ENCODE results near the gene GLG1.
"Not testable (repeated sequence)": the region's sequence is repeated elsewhere in the genome, so short reads cannot be mapped to it uniquely, and the experiment has no call there.

GLG1 gene

GRCh38 chr16:74431516-74431915 lies 175.4 kb downstream of the GLG1 start:
- no peak for DNase-seq

DNA sequence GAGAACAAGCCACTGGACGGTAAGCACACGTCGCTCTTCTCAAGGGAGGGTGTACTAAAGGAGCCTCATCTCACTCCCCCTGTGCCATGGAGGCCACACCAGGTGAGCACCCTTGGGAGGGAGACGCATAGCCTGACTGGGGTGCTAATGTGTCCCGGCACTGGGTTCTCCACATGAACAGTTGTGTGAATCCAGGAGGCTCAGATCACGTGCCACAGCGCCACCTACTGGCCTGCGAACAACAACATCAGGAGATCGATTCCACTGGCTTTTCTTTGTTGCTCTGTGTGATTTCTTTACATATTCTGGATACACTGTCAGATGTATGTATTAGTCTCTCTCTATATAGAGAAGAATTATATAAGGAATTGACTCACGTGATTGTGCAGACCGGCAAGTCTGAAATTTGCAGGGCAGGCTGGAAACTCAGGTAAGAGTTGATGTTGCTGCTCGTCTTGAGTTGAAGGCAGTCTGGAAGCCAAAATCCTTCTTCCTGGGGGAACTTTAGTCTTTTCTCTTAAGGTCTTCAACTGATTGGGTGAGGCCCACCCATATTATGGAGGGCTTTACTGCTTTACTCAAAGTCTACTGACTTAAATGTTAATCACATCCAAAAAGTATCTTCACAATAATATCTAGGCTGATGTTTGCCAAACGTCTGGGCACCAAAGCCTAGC lies 176.7 kb downstream of the GLG1 start:
- DNase-seq, result peak; percentile 45

DNA sequence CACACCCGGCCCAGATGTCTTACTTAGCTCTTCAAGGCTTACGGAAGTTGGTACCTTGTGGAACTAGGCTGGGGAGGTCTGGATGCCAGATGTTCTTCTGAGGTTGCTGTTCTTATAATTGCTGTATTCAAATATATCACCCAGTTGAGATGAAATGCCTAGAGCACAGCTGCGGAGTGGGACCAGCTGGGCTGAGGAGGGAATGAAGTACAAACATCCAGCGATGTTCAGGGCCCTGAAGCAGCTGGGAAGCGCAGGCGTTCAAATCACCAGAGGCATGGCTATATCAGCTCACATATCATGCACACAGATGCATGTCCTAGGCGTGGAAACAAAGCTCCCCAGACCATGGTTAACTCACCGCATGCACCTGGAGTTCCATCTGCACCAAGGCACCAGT lies 178.4 kb downstream of the GLG1 start:
- DNase-seq, result not testable (repeated sequence)

DNA sequence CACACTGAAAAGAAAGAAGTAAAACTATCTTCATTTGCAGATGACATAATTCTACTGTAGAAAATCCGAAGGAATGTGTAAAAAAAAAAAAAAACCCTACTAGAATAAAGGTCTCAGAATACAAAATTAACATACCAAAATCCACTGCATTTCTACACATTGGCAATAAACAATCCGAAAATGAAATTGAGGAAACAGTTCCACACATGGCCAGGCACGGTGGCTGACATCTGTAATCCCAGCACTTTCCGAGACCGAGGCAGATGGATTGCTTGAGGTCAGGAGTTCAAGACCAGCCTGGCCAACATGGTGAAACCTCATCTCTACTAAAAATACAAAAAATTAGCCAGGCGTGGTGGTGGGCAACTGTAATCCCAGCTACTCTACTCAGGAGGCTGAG lies 181.2 kb downstream of the GLG1 start:
- DNase-seq, result not testable (repeated sequence)

DNA sequence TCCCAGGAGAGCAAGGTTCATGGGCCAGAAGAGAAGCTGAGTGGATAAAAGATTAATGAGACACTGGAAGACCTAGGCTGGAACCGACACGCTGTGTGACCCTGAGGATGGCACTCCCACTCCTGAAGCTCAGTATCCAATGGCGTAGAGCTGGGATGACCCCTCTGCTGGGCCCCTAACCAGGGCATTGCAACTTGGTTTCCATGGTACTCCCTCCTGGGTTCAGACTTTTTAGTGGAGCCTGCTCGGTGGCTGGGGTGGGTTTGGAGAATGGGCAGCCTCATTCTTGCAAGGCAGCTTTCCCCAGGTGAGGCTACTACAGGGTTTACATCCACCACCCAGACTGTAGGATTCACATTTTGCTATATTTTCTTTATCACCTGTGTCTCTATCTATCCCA lies 183.2 kb downstream of the GLG1 start:
- not testable (repeated sequence) for DNase-seq

- not testable (repeated sequence) for DNase-seq
These were observed 184.8 kb downstream of the GLG1 start for GRCh38 chr16:74422086-74422485.

- not testable (repeated sequence) for DNase-seq
These were observed 185.5 kb downstream of the GLG1 start for GRCh38 chr16:74421482-74421785.

GRCh38 chr16:74420612-74421481 lies 186.1 kb downstream of the GLG1 start, which contains the start of gene CLEC18B:
CLEC18B (minus strand) TSS chr16:74421478; CDS start chr16:74421270, 208 bp downstream.
- DNase-seq, result not testable (repeated sequence)

GRCh38 chr16:74419811-74420210 lies 187.1 kb downstream of the GLG1 start:
- DNase-seq, result not testable (repeated sequence)

- DNase-seq, result not testable (repeated sequence)
These were observed 189.0 kb downstream of the GLG1 start for GRCh38 chr16:74417897-74418296.

GRCh38 chr16:74413920-74414319 lies 193.0 kb downstream of the GLG1 start:
- DNase-seq, result not testable (repeated sequence)

GRCh38 chr16:74413485-74413884 lies 193.4 kb downstream of the GLG1 start:
- DNase-seq, result not testable (repeated sequence)

- DNase-seq, result not testable (repeated sequence)
These were observed 194.0 kb downstream of the GLG1 start for GRCh38 chr16:74412775-74413390.

- not testable (repeated sequence) for DNase-seq
These were observed 194.7 kb downstream of the GLG1 start for GRCh38 chr16:74412138-74412774.

- DNase-seq, result not testable (repeated sequence)
These were observed 195.9 kb downstream of the GLG1 start for GRCh38 chr16:74410981-74411380.

DNA sequence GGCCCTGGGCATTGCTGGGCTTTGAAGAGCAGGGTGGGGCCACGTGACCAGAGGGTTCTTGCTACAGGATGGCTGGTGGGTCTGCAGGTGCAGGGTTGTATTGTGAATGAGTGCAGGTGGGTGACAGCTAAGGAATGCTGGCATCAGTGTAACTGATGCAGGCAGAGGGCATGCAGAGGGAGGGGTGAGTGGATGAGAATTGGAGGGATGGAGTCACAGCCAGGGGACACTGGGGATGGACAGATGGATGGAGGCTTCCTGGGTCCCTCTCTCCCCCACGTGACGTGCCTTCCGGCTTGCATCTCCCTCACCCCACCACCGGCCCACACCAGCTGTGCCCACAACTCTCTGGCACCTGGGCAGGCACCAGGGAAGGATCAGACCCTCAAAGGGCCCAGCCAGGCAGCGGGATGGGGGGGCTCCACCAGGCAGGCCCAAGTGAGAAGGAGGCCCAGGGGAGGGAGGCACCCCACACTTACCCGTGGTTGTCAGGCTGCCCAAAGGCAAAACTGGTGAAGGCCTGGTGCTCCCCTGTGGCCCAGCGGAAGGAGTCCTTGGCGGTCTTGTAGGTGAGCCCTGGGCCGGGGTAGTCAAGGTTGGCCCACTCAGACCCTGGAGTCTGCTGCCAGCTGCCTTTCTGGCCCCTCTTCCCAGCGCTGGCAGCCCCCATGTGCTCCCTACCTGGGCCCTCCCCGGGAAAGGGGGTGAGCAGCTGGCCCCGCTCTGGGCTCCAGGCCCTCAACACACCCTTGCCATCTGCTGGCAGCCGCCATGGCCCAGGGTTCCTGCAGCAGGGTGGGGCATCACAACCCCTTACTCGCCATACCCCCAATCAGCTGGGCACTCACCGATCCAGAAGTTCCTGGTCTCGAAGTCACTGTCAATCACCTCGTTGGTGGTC lies 196.6 kb downstream of the GLG1 start:
- not testable (repeated sequence) for DNase-seq

- not testable (repeated sequence) for DNase-seq
These were observed 197.5 kb downstream of the GLG1 start for GRCh38 chr16:74409185-74409981.

DNA sequence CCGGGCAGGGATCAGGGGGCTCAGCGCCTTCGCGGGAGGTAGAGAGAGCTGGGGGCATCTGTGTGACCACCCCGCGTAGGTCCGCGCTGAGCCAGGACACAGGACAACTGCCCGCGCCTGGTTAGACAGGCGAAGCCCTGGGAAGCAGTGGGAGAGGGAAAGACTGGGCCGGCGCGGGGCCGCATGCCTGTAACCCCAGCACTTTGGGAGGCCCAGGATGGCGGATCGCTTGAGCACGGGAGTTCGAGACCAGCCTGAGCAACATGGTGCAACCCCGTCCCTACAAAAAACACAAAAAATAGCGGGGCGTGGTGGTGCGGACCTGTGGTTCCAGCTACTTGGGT lies 199.6 kb downstream of the GLG1 start:
- DNase-seq, result not testable (repeated sequence)

GRCh38 chr16:74406600-74407361 lies 200.1 kb downstream of the GLG1 start:
- not testable (repeated sequence) for DNase-seq

All from CD4-positive, alpha-beta T cell treated with Interferon gamma for 1 hour (primary cell).